Mammary epithelial cell (primary cell): ENCODE data around the gene EPHA3.

Experiments used
- EZH2 ChIP-seq: IDR thresholded peaks from 2 replicates; pipeline ENCODE4 v1.6.1; 2012; ENCODE audit warnings: low read length, inconsistent platforms, borderline replicate concordance
- TF ChIP-seq, protein P1 (sequence below), 2 donors: IDR thresholded peaks in 1 of 2; conservative IDR thresholded peaks in 1 of 2; 2 replicates each; pipeline ENCODE4 v1.5.1; 2011 to 2012; ENCODE audit warnings: inconsistent platforms in 2 of 2, low read length in 2 of 2, mild to moderate bottlenecking in 2 of 2, control low read depth in 1 of 2, low read depth in 1 of 2; ENCODE audit not compliant: insufficient read depth in 1 of 2; ENCODE audit errors: extremely low read depth in 1 of 2

DNA sequence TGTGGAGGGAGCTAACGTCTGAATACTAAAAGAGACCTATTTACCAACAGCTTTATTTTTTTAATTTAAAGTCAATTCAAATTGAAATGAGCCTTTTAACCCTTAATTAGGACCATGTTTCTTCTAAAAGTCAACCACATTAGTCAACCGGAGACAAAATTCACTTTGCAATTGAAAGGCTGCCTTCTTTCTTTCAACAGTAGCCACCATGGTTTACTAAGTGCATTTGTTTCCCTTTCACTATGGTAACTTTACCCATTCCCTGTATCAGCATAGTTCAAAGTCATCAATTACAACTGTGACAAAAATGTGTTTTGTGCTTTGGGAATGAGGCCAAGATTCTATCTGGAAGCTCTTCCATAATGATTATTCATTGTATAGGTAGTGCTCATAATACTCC is 225.4 kb downstream of the EPHA3 start:
- TF ChIP-seq, protein P1, sequence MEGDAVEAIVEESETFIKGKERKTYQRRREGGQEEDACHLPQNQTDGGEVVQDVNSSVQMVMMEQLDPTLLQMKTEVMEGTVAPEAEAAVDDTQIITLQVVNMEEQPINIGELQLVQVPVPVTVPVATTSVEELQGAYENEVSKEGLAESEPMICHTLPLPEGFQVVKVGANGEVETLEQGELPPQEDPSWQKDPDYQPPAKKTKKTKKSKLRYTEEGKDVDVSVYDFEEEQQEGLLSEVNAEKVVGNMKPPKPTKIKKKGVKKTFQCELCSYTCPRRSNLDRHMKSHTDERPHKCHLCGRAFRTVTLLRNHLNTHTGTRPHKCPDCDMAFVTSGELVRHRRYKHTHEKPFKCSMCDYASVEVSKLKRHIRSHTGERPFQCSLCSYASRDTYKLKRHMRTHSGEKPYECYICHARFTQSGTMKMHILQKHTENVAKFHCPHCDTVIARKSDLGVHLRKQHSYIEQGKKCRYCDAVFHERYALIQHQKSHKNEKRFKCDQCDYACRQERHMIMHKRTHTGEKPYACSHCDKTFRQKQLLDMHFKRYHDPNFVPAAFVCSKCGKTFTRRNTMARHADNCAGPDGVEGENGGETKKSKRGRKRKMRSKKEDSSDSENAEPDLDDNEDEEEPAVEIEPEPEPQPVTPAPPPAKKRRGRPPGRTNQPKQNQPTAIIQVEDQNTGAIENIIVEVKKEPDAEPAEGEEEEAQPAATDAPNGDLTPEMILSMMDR (conservative IDR thresholded peaks at IDR 0.05 in 1 of 2, IDR thresholded peaks at IDR 0.05 in 1 of 2; ENCODE audit: extremely low read depth in 1 of 2, insufficient read depth in 1 of 2, low read depth in 1 of 2, low read length in 2 of 2), result no peak
- no peak for TF ChIP-seq EZH2
